Transverse colon (tissue), 4 donors: Measurements from ENCODE around the gene GALNT12. TPM values are rescaled to one million over a fixed set of nuclear protein-coding genes. Genes with fewer than 3 reads are reported as not detected.

ENCODE experiments used
- DNase-seq: peaks from one replicate; pipeline ENCODE4 v3.0.0-alpha.2; 2019
- H3K27ac ChIP-seq, 4 donors: fragments of 200-600 bp; sonication (generic); 2 replicates each; pipeline ENCODE4 v1.5.1; 2016 to 2018; ENCODE audit warnings: inconsistent platforms in 4 of 4
- H3K27me3 ChIP-seq: fragments of 200-600 bp; sonication (generic); 2 replicates; pipeline ENCODE4 v1.5.1; 2017; ENCODE audit warnings: inconsistent platforms
- H3K36me3 ChIP-seq, 4 donors: fragments of 200-600 bp; sonication (generic); 2 replicates each; pipeline ENCODE4 v1.5.1; 2017 to 2019; ENCODE audit warnings: inconsistent platforms in 4 of 4
- H3K4me1 ChIP-seq, 4 donors: fragments of 200-600 bp; sonication (generic); 2 replicates each; pipeline ENCODE4 v1.5.1; 2017 to 2020; ENCODE audit warnings: inconsistent platforms in 4 of 4
- H3K4me3 ChIP-seq, 4 donors: fragments of 200-600 bp; sonication (generic); 1 replicate in 1 of 4; 2 replicates in 3 of 4; pipeline versions ENCODE4 v1.5.1 to v1.6.1; 2017 to 2019; ENCODE audit warnings: inconsistent platforms in 4 of 4
- H3K9me3 ChIP-seq, 2 donors: fragments of 200-600 bp; sonication (generic); 2 replicates each; pipeline ENCODE4 v1.5.1; 2017 to 2019; ENCODE audit warnings: inconsistent platforms in 2 of 2
- CTCF ChIP-seq, 5 experiments: fragments of 200-600 bp in 3 of 5; fragments of 450-650 bp in 2 of 5; sonication (generic) in 3 of 5; IDR thresholded peaks; 1 replicate in 2 of 5; 2 replicates in 3 of 5; pipeline ENCODE4 v1.5.1; 2016 to 2017; ENCODE audit warnings: antibody characterized with exemption in 5 of 5, inconsistent platforms in 3 of 5, mild to moderate bottlenecking in 2 of 5, moderate library complexity in 1 of 5
- EP300 ChIP-seq: sonication (generic); formaldehyde crosslinking; IDR thresholded peaks from one replicate; pipeline ENCODE4 v1.6.1; 2017; ENCODE audit warnings: antibody characterized with exemption, low read depth
- POLR2A ChIP-seq: fragments of 450-650 bp; IDR thresholded peaks from one replicate; pipeline ENCODE4 v1.6.1; 2016; ENCODE audit warnings: antibody characterized with exemption, mild to moderate bottlenecking, moderate library complexity
- POLR2AphosphoS5 ChIP-seq, 3 donors: sonication (generic); formaldehyde crosslinking; IDR thresholded peaks; one replicate each; pipeline ENCODE4 v1.6.1; 2016; ENCODE audit warnings: antibody characterized with exemption in 3 of 3
- WGBS, 2 donors: methylation state at CpG; one replicate each; pipeline ENCODE4 v1.1.5; 2018; ENCODE audit warnings: low coverage in 1 of 2; 5-methylcytosine and 5-hydroxymethylcytosine counted together
- in situ Hi-C, 4 donors: fragments of 200-750 bp; cut with MboI; loops; one replicate each; pipeline versions ENCODE4 v1.15.0 to v1.15.1; 2017; ENCODE audit warnings: low sequenced_read_pairs in 3 of 4, low pct_ligation_motif_present in 1 of 4, low pct_unique_long_range_greater_than_20kb in 1 of 4
- intact Hi-C: fragments of 100-400 bp; cut with DNase I; formaldehyde crosslinking; loops from one replicate; pipeline ENCODE4 v1.15.1; 2023; ENCODE audit warnings: low total_unique reads
- total RNA-seq, 4 donors: library from RNA; depleted of rRNA; stranded (reverse); fragments of >200 nt; gene quantifications; one replicate each; pipeline ENCODE4 v1.1.0, GENCODE V29; 2016

The GALNT12 gene
- total RNA-seq, 4 donors from 2014 or later = 79.7 to 174 (median 120) TPM

DNA sequence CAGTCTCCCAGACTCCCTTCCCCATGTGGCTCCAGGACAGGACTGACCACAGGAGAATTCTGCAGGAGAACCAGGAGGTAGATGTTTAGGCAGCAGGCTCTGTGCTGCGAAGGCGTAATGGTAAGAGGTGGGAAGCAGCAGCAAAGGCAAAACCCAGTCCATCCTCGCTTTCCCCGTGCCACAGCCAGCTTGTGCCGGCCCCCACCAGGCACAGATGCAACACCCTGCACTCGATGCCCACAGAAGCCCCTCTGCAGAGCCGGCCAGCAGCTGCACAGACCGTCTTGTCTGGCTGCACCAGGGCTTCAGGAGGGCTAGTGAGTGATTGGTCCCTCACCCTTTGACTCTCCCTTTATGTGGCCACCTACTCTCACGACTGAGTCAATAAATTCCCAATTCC is 39.1 kb upstream of the GALNT12 start:
- H3K4me1 ChIP-seq = no peaks in the 10 kb centered on the region
- TF ChIP-seq POLR2AphosphoS5 (IDR thresholded peaks at IDR 0.05) (no peak), POLR2A (no peak), EP300 (no peak), CTCF (IDR thresholded peaks at IDR 0.05) (no peak)
- peaks cover 0 to 30% (median 10%) of the 10 kb centered on the region in 4 donors for H3K36me3 ChIP-seq
- H3K27me3 ChIP-seq = no peaks in the 10 kb centered on the region
- no peak for DNase-seq
- H3K9me3 ChIP-seq = no peaks in the 10 kb centered on the region
- H3K27ac ChIP-seq = no peak overlapping the region
- in situ Hi-C loops (no loop called here), intact Hi-C loops (no loop called here)
- H3K4me3 ChIP-seq = no peak overlapping the region
- WGBS, 2 donors = 97 to 100% methylated on average over 1 to 9 of the region's 9 CpGs

DNA sequence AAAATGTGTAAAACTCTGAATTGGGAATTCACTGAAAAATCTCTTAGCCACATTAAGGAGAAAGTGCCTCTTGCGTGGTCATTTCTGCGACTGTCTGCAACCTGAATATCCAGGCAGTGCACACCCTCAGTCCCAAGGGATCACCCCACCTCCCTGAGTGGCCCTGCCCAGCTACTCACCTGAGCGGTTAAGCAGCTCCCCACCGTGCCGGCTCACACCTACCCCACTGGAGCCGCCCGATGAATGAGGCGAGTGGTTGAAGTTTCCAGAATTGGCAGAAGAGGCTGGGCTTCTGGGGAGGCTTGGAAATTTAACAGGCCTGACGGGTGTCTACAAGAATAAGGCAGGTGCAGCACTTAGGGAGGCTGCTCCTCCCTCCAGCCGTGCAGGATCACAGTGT is 36.8 kb upstream of the GALNT12 start:
- no peaks in the 10 kb centered on the region for H3K4me1 ChIP-seq
- no peaks in the 10 kb centered on the region for H3K9me3 ChIP-seq
- H3K36me3 ChIP-seq = peaks cover 0 to 26% (median 10%) of the 10 kb centered on the region in 4 donors
- no peak for TF ChIP-seq POLR2AphosphoS5 (IDR thresholded peaks at IDR 0.05)
- TF ChIP-seq POLR2A = no peak
- no peak for TF ChIP-seq EP300
- TF ChIP-seq CTCF (IDR thresholded peaks at IDR 0.05) = no peak
- 89 to 93% methylated on average over 2 to 10 of the region's 10 CpGs for whole genome bisulfite sequencing, 2 donors
- DNase-seq = no peak
- in situ Hi-C loops (loop anchor here in 3 of 4 donors (10.0 kb wide), 2 partner anchors 446 to 456 kb away; no protein-coding TSS in a partner anchor), intact Hi-C loops (loop anchor here (10.0 kb wide), 1 partner anchor 456 kb away; no protein-coding TSS in a partner anchor)
- H3K27ac ChIP-seq = no peak overlapping the region
- no peaks in the 10 kb centered on the region for H3K27me3 ChIP-seq
- H3K4me3 ChIP-seq = no peak overlapping the region

GRCh38 chr9:98771209-98771874 is 36.1 kb upstream of the GALNT12 start:
- H3K27me3 ChIP-seq = no peaks in the 10 kb centered on the region
- no peak for TF ChIP-seq POLR2AphosphoS5 (IDR thresholded peaks at IDR 0.05)
- no peak for TF ChIP-seq EP300
- TF ChIP-seq POLR2A = no peak
- TF ChIP-seq CTCF (IDR thresholded peaks at IDR 0.05) = no peak
- 90 to 95% methylated on average over 2 to 15 of the region's 15 CpGs for WGBS, 2 donors
- DNase-seq = no peak
- H3K9me3 ChIP-seq = no peaks in the 10 kb centered on the region
- peaks cover 0 to 24% (median 10%) of the 10 kb centered on the region in 4 donors for H3K36me3 ChIP-seq
- intact Hi-C loops (loop anchor here (10.0 kb wide), 1 partner anchor 457 kb away; no protein-coding TSS in a partner anchor), in situ Hi-C loops (loop anchor here in 3 of 4 donors (10.0 kb wide), 2 partner anchors 447 to 457 kb away; no protein-coding TSS in a partner anchor)
- H3K4me3 ChIP-seq = no peak overlapping the region
- H3K4me1 ChIP-seq = no peaks in the 10 kb centered on the region
- no peak overlapping the region for H3K27ac ChIP-seq

DNA sequence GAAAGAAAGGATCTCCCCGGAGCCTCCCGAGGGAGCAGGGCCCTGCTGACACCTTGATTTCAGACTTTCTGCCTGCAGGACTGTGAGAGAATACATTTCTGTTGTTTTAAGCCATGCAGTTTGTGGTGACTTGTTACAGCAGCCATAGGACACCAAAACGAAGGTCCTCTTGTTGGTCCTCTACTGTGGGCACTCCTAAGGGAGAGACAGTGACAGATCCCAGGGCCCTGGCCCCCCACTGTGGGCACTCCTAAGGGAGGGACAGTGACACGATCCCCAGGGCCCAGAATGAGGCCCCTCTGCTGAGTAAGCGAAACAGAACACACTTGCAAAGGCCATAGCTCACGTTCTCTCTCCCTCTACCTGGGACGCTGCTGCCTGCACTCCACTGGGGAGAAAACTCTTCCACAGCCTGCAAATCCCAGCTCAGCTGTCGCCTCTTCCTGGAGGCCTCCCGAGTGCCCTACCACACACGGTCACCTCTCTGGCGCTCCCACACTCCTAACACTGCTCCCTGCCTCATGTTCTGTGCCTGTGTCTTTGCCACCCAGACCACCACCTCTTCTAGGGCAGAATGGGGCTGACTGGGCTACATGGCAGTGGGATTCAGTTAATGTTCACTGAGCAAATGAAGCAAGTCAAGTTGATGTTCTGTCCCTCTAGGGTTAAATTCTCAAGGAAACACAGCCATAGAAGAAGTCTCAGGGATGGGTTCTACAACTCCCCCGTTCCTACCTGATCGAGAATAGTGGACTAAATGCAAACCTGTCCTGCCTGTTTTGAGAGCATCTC is 34.9 kb upstream of the GALNT12 start:
- H3K27ac ChIP-seq = no peak overlapping the region
- no peak overlapping the region for H3K4me3 ChIP-seq
- no peaks in the 10 kb centered on the region for H3K9me3 ChIP-seq
- no peaks in the 10 kb centered on the region for H3K4me1 ChIP-seq
- intact Hi-C loops (loop anchor here (10.0 kb wide), 1 partner anchor 458 kb away; no protein-coding TSS in a partner anchor), in situ Hi-C loops (loop anchor here in 3 of 4 donors (10.0 kb wide), 2 partner anchors 448 to 458 kb away; no protein-coding TSS in a partner anchor)
- DNase-seq = no peak
- H3K36me3 ChIP-seq = peaks cover 0 to 20% (median 10%) of the 10 kb centered on the region in 4 donors
- TF ChIP-seq POLR2A (no peak), CTCF (IDR thresholded peaks at IDR 0.05) (no peak), EP300 (no peak), POLR2AphosphoS5 (IDR thresholded peaks at IDR 0.05) (no peak)
- H3K27me3 ChIP-seq = no peaks in the 10 kb centered on the region
- 89 to 98% methylated on average over 6 to 12 of the region's 13 CpGs for WGBS, 2 donors
